Sigmoid colon (tissue), 7 donors: ENCODE data around the gene ATP1A2. TPM values are rescaled to one million over a fixed set of nuclear protein-coding genes. Genes with fewer than 3 reads are reported as not detected.

Experiments used
- DNase-seq: peaks from one replicate; pipeline ENCODE4 v3.0.0-alpha.2; 2019
- H3K27ac ChIP-seq, 4 donors: fragments of 200-600 bp; sonication (generic); one replicate each; pipeline ENCODE4 v1.5.1; 2016 to 2019; ENCODE audit warnings: mild to moderate bottlenecking in 1 of 4
- H3K27me3 ChIP-seq, 3 donors: fragments of 200-600 bp; sonication (generic); one replicate each; pipeline ENCODE4 v1.5.1; 2019; ENCODE audit warnings: mild to moderate bottlenecking in 1 of 3
- H3K36me3 ChIP-seq, 4 donors: fragments of 200-600 bp; sonication (generic); one replicate each; pipeline ENCODE4 v1.5.1; 2016 to 2019
- H3K4me1 ChIP-seq, 4 donors: fragments of 200-600 bp; sonication (generic); one replicate each; pipeline ENCODE4 v1.5.1; 2017 to 2019
- H3K4me3 ChIP-seq, 4 donors: fragments of 200-600 bp; sonication (generic); one replicate each; pipeline ENCODE4 v1.5.1; 2017 to 2019; ENCODE audit warnings: mild to moderate bottlenecking in 2 of 4, moderate library complexity in 1 of 4
- H3K9me3 ChIP-seq, 4 donors: fragments of 200-600 bp in 3 of 4; sonication (generic) in 3 of 4; one replicate each; pipeline versions ENCODE4 v1.5.1 to v1.6.1; 2013 to 2019
- EP300 ChIP-seq, 4 donors: sonication (generic); formaldehyde crosslinking; IDR thresholded peaks; one replicate each; pipeline ENCODE4 v1.6.1; 2017; ENCODE audit warnings: antibody characterized with exemption in 4 of 4
- POLR2A ChIP-seq, 2 donors: fragments of 450-650 bp; IDR thresholded peaks; one replicate each; pipeline ENCODE4 v1.6.1; 2016; ENCODE audit warnings: antibody characterized with exemption in 2 of 2, mild to moderate bottlenecking in 2 of 2, moderate library complexity in 2 of 2
- POLR2AphosphoS5 ChIP-seq, 4 donors: sonication (generic); formaldehyde crosslinking; IDR thresholded peaks; one replicate each; pipeline ENCODE4 v1.6.1; 2017; ENCODE audit warnings: antibody characterized with exemption in 4 of 4
- WGBS, 2 donors: extraction: QIAGEN DNeasy Blood & Tissue Kit; methylation state at CpG; one replicate each; pipeline ENCODE4 v1.1.7; 2013; 5-methylcytosine and 5-hydroxymethylcytosine counted together
- intact Hi-C: fragments of 100-400 bp; cut with DNase I; formaldehyde crosslinking; loops from one replicate; pipeline ENCODE4 v1.15.1; 2023
- polyA plus RNA-seq, 3 donors: library from polyadenylated mRNA; stranded (reverse); fragments of 200-250 nt; gene quantifications; one replicate each; pipeline ENCODE4 v1.2.3, GENCODE V29; 2013
- total RNA-seq, 4 donors: library from RNA; depleted of rRNA; stranded (reverse); fragments of >200 nt; gene quantifications; one replicate each; pipeline ENCODE4 v1.1.0, GENCODE V29; 2016
- TF ChIP-seq, protein P1 (sequence below), 4 experiments: fragments of 450-650 bp in 3 of 4; fragments of 200-600 bp in 1 of 4; IDR thresholded peaks; one replicate each; pipeline ENCODE4 v1.5.1; 2016 to 2019; ENCODE audit warnings: antibody characterized with exemption in 4 of 4, mild to moderate bottlenecking in 3 of 4, moderate library complexity in 2 of 4
- donor health status: healthy with polysubstance abuse.
- donor health status: Bipolar disorder and iron deficiency.
- donor health status: healthy.

The ATP1A2 gene
- total and polyA plus RNA-seq, 7 donors: 0.92 to 153 (median 60.7) TPM

DNA sequence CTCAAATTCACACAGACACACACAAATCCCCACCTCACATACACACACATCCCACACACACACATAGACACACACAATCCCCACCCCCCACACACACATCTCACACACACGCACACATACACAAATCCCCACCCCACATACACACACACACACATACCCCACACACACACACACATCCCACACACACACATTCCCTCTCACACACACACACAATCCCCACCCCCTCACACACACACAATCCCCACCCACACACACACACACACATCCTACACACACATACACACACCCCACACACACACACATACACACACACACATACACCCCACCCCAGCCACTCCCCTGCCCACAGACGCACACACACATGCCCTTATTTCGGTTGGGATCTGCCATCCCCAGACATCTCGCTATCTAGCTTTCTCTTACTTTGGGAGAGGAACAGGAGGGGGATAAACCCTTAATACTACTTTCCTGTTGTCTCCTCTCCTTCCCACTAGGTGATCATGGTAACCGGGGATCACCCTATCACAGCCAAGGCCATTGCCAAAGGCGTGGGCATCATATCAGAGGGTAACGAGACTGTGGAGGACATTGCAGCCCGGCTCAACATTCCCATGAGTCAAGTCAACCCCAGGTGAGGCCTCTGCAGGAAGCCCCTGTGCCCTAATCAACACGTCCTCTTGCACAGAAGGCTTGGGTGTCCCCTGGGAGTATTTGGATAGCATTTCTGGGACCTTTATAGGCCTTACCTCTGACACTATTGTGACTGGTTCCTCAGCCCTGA, 18.6 kb downstream of the ATP1A2 start:
- intact Hi-C loops: no loop called here
- H3K4me3 ChIP-seq: no peak overlapping the region
- no peak for TF ChIP-seq EP300 (IDR thresholded peaks at IDR 0.05)
- no peaks in the 10 kb centered on the region for H3K27me3 ChIP-seq
- 71 to 83% methylated on average over 9 of the region's 9 CpGs for WGBS, 2 donors
- H3K4me1 ChIP-seq: peaks cover 0 to 37% (median 23%) of the 10 kb centered on the region in 4 donors
- peaks cover 12 to 92% (median 34%) of the 10 kb centered on the region in 4 donors for H3K36me3 ChIP-seq
- H3K27ac ChIP-seq: peak overlapping the region in 2 of 4 donors; percentile 74 to 83
- H3K9me3 ChIP-seq: no peaks in the 10 kb centered on the region
- no peak for DNase-seq

DNA sequence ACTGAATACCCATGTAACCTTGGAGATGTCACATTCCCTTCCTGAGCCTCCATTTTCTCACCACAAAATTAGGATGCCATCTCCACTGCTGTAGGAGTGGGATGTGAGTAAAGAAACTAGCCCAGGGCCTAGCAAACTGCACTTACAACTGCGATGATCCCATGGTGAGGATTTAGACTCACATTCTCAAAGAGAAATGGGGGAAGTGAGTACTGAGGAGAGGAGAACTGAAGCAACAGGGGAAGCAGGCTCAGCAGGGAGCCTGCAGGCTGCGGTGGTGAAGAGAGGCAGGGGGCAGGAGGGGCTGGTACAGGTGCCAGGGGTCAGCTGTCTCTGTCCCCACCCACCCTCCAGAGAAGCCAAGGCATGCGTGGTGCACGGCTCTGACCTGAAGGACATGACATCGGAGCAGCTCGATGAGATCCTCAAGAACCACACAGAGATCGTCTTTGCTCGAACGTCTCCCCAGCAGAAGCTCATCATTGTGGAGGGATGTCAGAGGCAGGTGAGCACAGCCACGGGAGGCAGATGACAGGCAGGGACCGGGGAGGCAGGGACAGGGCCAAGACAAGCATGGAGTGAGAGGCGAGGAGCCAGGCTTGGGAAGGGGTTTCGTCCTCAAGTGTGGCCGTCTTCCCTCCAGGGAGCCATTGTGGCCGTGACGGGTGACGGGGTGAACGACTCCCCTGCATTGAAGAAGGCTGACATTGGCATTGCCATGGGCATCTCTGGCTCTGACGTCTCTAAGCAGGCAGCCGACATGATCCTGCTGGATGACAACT, 19.4 kb downstream of the ATP1A2 start:
- Histone ChIP-seq H3K9me3 (no peaks in the 10 kb centered on the region), H3K27ac (peak overlapping the region in 2 of 4 donors; percentile 34 to 74), H3K4me3 (no peak overlapping the region), H3K4me1 (peaks cover 0 to 37% (median 23%) of the 10 kb centered on the region in 4 donors), H3K36me3 (peaks cover 15 to 92% (median 33%) of the 10 kb centered on the region in 4 donors), H3K27me3 (no peaks in the 10 kb centered on the region)
- TF ChIP-seq, protein P1, sequence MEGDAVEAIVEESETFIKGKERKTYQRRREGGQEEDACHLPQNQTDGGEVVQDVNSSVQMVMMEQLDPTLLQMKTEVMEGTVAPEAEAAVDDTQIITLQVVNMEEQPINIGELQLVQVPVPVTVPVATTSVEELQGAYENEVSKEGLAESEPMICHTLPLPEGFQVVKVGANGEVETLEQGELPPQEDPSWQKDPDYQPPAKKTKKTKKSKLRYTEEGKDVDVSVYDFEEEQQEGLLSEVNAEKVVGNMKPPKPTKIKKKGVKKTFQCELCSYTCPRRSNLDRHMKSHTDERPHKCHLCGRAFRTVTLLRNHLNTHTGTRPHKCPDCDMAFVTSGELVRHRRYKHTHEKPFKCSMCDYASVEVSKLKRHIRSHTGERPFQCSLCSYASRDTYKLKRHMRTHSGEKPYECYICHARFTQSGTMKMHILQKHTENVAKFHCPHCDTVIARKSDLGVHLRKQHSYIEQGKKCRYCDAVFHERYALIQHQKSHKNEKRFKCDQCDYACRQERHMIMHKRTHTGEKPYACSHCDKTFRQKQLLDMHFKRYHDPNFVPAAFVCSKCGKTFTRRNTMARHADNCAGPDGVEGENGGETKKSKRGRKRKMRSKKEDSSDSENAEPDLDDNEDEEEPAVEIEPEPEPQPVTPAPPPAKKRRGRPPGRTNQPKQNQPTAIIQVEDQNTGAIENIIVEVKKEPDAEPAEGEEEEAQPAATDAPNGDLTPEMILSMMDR (IDR thresholded peaks at IDR 0.05): no peak
- TF ChIP-seq POLR2AphosphoS5 (IDR thresholded peaks at IDR 0.05) (no peak), EP300 (IDR thresholded peaks at IDR 0.05) (no peak), POLR2A (IDR thresholded peaks at IDR 0.05) (no peak)
- 86 to 87% methylated on average over 20 of the region's 20 CpGs for WGBS, 2 donors
- intact Hi-C loops: no loop called here
- DNase-seq: no peak

DNA sequence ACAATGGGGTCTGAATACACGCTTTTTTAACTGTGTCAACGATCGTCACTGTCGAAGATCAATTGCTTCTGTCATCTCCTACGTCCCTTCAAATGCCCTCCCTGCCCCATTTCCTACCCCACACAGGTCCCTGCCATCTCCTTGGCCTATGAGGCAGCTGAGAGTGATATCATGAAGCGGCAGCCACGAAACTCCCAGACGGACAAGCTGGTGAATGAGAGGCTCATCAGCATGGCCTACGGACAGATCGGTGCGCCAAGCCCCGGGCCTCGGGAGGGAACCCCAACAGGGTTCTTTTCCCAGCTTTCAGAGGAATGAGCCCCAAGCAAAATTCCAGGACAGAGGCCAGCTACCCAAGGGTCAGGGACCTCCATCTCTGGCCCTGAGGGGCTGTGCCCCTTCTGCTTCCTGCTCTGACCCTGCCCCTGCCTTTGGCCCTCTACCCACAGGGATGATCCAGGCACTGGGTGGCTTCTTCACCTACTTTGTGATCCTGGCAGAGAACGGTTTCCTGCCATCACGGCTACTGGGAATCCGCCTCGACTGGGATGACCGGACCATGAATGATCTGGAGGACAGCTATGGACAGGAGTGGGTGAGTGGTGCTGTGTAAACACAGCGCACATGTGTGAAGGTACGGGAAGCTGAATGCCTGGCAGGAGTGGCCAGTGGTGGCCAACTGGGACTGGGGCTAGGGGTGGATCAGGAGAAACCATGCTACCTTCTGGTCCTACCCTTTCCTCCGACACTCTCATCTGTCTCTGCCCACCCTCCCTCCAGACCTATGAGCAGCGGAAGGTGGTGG, 20.8 kb downstream of the ATP1A2 start:
- Histone ChIP-seq H3K36me3 (peaks cover 17 to 92% (median 25%) of the 10 kb centered on the region in 4 donors), H3K9me3 (no peaks in the 10 kb centered on the region), H3K27me3 (no peaks in the 10 kb centered on the region), H3K27ac (peak overlapping the region in 3 of 4 donors; percentile 39 to 62 (median 53)), H3K4me1 (peaks cover 0 to 26% (median 15%) of the 10 kb centered on the region in 4 donors), H3K4me3 (no peak overlapping the region)
- TF ChIP-seq, protein P1 (IDR thresholded peaks at IDR 0.05): no peak
- TF ChIP-seq POLR2A (IDR thresholded peaks at IDR 0.05): no peak
- no peak for TF ChIP-seq POLR2AphosphoS5 (IDR thresholded peaks at IDR 0.05)
- no peak for TF ChIP-seq EP300 (IDR thresholded peaks at IDR 0.05)
- intact Hi-C loops: no loop called here
- WGBS, 2 donors: 87 to 91% methylated on average over 22 of the region's 22 CpGs
- DNase-seq: no peak

DNA sequence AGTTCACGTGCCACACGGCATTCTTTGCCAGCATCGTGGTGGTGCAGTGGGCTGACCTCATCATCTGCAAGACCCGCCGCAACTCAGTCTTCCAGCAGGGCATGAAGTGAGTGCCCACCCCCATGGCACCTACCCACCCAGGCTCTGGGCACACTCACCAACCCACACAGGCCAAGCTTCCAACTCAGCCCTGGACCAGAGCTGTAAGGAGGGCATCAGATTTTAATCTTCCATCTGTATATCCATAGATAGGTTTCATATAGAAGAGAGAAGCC, 21.3 kb downstream of the ATP1A2 start:
- Histone ChIP-seq H3K9me3 (no peaks in the 10 kb centered on the region), H3K4me3 (no peak overlapping the region), H3K36me3 (peaks cover 17 to 92% (median 25%) of the 10 kb centered on the region in 4 donors), H3K27me3 (no peaks in the 10 kb centered on the region), H3K27ac (peak overlapping the region; percentile 30 to 62 (median 46)), H3K4me1 (peaks cover 0 to 20% (median 9%) of the 10 kb centered on the region in 4 donors)
- 94 to 95% methylated on average over 5 of the region's 5 CpGs for WGBS, 2 donors
- no peak for DNase-seq
- TF ChIP-seq, protein P1 (IDR thresholded peaks at IDR 0.05): no peak
- TF ChIP-seq EP300 (IDR thresholded peaks at IDR 0.05) (no peak), POLR2AphosphoS5 (IDR thresholded peaks at IDR 0.05) (no peak), POLR2A (IDR thresholded peaks at IDR 0.05) (no peak)
- intact Hi-C loops: no loop called here
